HG03575 (cell line): ENCODE measurements around the gene HEBP2.
"Not testable (repeated sequence)": the region's sequence is repeated elsewhere in the genome, so short reads cannot be mapped to it uniquely, and the experiment has no call there.

Source experiments
- ATAC-seq: cut with Tn5 transposase; IDR thresholded peaks from one replicate; pipeline ENCODE4 v1.9.1; 2021; ENCODE audit not compliant: unreplicated experiment, insufficient number of reproducible peaks, low FRiP score; ENCODE audit errors: extremely low read depth

Gene HEBP2

GRCh38 chr6:138419766-138420165 lies 15.7 kb downstream of the HEBP2 start:
- no peak for ATAC-seq

GRCh38 chr6:138420356-138420755 lies 16.3 kb downstream of the HEBP2 start:
- no peak for ATAC-seq

GRCh38 chr6:138421089-138421488 lies 17.1 kb downstream of the HEBP2 start:
- ATAC-seq, result no peak

DNA sequence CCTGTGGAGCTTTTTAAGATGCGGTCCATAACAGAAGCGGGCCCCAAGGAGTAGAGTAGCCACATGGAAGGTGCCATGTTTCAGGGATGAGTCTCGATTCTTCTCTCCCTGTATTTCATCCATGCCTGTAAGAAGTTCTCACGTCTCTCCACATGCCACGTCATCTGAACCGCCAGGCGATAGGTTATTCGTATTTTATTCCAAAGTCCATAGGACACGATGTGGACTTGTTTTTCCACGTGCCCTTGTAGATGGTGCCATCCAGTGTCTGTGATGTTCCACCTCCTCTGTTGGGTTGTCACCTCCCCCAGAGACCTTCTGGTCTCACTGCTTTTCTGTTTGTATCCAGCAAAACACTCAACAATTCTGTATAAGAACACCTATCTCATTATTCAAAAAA lies 17.6 kb downstream of the HEBP2 start:
- ATAC-seq, result no peak

DNA sequence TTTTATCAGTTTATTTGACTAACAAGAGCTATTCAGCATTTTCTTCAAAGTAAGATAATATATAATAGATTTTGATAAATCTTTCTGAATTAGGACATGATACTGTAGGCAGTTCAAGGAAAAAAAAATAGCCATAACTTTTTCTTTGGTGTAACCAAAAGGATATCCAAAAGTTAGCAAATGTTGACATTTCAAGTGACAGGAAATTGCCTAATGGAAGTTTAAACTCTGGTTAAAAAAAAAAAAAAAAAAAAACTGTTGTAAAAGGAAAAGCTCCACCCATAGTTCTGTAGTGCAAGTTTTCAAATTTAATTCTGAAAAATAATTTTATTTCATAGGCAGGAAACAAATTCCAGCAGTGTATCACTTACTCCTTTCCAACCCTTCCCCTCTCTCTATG lies 18.8 kb downstream of the HEBP2 start:
- no peak for ATAC-seq

GRCh38 chr6:138424004-138424904 lies 20.2 kb downstream of the HEBP2 start:
- no peak for ATAC-seq

- not testable (repeated sequence) for ATAC-seq
These were observed 21.2 kb downstream of the HEBP2 start for GRCh38 chr6:138425256-138425655.

DNA sequence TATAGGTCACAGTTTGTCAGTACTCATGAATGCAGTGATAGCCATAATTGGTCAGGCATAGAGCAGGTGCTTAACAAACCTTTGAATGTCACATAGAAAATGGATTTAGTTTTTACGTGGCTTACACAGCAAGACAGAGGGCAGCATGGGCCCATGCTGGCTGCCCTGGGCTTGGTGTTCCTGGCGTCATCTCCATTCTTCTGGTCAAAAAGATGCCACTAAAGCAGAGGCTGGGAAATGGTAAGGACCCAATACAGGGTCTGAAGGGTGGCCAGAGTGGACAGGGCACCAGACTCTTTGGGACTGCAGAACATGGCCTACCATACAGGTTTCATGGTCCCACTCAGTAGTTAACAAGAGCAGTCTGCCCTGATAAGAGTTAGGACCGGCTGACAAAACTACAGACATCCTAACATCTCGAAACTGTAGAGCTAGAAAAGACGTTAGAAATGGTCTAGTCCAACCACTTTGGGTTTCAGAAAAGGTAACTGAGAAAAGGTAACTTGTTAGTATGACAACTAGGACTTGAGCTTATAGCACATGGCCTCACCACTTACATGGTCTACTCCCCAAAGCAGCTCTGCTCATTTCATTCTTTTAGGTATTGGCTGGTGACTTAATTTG lies 22.6 kb downstream of the HEBP2 start:
- no peak for ATAC-seq

- no peak for ATAC-seq
These were observed 23.7 kb downstream of the HEBP2 start for GRCh38 chr6:138427701-138428100.

- no peak for ATAC-seq
These were observed 25.0 kb downstream of the HEBP2 start for GRCh38 chr6:138428944-138429598.

DNA sequence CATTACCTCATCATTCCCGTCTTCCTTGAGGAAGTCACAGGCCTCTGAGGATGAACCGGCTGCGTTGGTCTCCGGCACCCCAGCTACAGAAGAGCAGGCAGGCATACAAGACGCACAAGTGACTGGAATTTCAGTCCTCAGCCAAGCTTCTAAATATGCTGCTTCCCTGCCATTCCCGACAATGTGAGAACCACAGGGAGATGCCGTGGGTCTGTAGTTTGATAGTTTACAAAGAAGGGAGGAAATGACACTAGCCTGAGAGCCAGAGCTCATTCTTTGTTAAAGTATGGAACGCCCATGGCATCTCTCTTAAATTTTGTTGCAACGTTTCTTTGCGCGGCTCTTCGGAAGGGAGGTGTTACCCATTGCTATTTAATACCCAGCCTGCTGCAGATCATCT lies 25.7 kb downstream of the HEBP2 start:
- no peak for ATAC-seq

- no peak for ATAC-seq
These were observed 26.5 kb downstream of the HEBP2 start for GRCh38 chr6:138430361-138431145.

DNA sequence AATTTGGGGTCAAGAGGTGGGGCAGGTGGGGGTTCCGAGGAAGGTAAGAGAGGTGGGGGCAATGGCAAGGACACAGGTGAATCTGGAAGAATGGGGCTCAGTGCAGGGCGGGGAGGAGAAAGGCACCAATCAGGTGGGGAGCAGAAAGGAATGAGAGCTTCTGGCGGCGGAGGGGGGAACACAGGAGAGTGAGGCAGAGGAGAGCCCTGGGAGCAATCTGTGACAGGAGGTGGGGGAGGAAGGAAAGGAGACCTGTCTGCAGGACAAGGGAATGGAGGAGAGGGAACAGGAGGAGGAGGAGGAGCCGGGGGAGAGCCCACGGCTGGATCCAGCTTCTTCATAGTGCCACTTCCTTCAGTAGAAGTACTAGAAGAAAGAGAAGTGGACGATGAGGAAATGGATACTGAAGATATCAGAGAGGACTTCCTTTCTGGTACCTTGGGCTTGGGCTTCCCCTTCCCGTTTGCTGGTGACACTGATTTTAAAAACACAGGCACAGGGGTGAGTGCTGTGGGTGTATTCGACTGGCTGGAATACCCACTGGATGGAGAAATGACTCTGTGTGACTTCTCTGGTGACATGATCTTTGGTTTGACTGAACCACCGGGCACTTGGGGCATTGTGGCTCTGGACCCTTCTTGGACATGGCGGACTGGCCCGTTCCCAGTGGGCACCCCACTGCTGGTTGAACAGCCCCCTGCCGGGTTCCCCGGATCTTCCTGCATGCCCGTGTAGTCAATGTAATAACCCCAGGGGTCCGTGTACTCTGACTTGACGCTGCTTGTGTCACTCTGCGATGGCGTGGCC lies 27.4 kb downstream of the HEBP2 start:
- no peak for ATAC-seq

GRCh38 chr6:138432063-138432356 lies 28.0 kb downstream of the HEBP2 start:
- no peak for ATAC-seq

DNA sequence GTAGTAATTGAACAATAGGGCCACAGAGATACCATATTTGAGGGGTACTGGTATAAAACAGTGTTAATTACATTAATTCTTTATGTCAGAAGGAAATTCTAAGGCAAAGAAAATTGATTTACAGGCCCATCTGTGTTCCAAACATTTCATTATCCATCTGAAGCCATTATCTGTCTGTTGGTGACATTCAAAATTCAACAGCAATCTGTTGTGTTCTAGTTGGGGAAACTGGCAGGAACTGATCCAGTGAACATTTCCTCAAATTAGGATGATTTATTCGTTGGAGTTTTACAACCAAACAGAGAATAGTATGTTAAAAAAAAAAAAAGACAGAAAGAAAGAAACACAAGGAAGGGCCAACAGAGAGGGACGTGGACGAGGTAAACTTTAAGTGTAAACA lies 30.1 kb downstream of the HEBP2 start:
- ATAC-seq, result no peak

DNA sequence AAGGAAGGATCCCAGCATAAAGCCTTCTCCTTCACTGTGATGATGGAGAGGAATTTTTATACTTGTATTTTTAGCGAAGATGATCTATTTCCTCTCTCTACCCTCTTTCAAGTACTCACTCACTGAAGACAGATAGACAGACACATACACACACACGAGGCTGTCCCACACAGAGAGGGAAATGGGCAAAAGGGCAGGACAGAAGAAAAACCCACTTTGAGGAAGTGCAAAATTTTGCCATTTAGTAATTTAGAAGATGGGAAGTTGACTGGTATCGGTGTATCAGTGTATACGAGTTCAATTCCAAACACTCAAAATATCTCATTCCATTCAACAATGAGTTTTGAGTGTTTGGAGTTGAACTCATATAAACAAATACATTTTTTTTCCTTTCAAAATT lies 30.9 kb downstream of the HEBP2 start:
- ATAC-seq, result no peak

GRCh38 chr6:138439546-138439945 lies 35.5 kb downstream of the HEBP2 start:
- ATAC-seq, result no peak

GRCh38 chr6:138440296-138440695 lies 36.3 kb downstream of the HEBP2 start:
- no peak for ATAC-seq
